ENCODE results near the gene MCEMP1.

The MCEMP1 gene

DNA sequence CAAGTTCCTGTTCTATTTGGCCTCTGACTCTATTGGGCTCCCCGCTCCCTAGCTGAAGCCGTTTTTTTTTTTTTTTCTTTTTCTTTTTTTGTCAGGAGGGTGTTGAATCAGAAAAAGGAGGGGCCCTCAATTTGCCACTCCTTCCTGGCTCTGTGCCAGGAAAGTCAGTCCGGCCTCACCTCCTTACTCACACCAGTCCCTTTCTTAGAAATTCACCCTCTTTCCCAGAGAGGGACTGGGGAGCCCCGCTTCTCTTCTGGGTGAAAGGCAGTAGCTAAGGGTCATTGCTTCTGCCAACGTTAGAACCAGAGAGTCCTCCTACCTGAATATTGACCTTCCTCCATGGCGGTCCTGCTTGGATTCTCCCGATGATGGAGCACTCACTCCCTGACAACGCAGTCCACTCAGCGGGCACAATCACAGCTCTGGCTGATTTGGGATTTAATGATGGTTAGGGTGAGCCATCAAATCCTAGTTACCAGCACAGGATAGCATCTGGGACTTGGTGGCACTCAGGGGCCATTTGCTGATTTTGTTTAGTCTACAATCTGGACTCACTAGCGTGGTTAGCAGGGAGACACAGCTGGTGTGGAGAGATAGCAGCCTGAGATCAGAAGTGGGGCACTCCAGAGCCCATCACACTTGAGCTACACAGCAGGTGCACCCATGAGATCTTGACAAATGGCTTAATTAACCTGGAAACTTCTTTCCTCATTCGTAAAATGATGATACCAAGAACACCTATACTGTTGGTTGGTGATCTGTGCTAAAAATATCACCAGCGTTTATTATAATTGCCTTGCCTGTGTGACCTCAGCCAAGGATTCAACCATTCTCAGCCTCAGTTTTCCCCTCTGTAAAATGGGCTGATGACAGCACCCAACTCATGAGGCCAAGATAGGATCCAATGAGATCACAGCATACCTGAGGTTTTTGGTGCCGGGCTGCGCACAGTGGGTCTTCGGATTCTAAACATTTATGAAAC, 22.8 kb downstream of the MCEMP1 start:
- no peak for TF ChIP-seq ZFX (IDR thresholded peaks at IDR 0.05; ENCODE audit: borderline replicate concordance)
- TF ChIP-seq, protein P1, sequence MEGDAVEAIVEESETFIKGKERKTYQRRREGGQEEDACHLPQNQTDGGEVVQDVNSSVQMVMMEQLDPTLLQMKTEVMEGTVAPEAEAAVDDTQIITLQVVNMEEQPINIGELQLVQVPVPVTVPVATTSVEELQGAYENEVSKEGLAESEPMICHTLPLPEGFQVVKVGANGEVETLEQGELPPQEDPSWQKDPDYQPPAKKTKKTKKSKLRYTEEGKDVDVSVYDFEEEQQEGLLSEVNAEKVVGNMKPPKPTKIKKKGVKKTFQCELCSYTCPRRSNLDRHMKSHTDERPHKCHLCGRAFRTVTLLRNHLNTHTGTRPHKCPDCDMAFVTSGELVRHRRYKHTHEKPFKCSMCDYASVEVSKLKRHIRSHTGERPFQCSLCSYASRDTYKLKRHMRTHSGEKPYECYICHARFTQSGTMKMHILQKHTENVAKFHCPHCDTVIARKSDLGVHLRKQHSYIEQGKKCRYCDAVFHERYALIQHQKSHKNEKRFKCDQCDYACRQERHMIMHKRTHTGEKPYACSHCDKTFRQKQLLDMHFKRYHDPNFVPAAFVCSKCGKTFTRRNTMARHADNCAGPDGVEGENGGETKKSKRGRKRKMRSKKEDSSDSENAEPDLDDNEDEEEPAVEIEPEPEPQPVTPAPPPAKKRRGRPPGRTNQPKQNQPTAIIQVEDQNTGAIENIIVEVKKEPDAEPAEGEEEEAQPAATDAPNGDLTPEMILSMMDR (IDR thresholded peaks at IDR 0.05): no peak
- H3K27ac ChIP-seq: no peak overlapping the region

DNA sequence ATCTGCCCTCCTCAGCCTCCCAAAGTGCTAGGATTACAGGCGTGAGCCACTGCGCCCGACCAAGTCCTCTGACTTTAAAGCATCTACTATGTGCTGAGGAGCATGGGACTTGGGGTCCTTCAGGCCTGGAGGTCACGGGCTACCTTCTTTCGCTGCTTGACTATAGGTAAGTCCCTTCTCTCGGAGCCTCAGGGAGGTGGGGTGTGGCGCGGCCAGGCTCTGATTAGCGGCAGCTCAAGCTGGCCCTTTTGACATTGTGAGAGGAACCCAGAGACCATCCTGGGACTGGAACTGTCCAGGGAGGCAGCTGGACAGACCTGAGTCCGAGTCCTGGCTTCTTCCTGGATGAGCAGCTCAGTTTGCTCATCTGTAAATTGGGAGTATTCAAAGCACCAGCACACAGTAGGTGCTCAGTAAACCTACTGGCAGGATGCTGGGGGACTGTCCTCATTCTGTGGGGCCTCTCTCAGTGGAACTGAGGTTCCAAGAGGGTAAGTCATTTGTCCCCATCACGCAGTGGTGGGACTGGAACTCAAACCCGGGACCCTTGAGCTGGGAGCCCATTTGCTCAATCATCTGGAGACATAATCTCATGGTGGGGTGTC, 24.3 kb downstream of the MCEMP1 start:
- TF ChIP-seq, protein P1 (IDR thresholded peaks at IDR 0.05): no peak
- no peak for TF ChIP-seq ZFX (IDR thresholded peaks at IDR 0.05; ENCODE audit: borderline replicate concordance)
- no peak overlapping the region for H3K27ac ChIP-seq

DNA sequence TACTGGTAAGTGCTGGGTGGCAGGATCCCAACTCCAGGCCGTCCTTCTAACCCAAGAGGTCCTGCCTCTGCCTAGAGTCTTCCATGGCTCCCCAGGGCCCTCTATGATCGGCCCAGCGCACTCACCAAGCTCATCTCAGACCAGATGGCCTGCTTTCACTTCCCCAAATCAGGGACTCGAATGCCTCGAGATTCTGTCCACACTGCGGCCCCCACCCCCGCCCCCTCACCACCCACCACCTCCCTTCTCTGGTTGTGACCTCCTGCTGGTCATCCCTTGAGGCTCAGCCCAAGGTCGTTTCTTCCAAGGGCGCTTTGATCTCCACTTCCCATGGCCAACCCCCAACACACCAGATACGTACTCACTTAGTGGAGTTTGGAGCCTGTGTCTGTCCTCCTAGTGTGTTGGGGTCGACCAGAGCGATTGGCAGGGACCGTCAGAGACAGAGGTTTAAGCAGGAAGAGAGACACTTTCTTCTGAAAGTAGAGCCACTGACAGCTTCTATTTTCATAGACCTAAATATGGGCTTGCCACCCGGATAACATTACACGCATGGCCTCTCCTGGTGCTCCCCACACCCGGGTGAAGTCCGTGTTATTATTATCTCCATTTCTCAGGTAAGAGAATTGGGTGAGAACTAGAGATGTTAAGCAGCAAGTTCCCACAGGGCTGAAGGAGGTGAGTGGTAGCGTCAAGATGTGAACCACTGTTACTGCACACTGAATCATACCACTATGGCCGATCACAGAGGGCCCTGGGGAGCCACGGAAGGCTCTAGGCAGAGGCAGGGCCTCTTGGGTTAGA, 25.0 kb downstream of the MCEMP1 start, which contains the start of gene FCER2:
Gene FCER2, minus strand, starts transcription at position 478 of the 804 bp plus-strand sequence. CDS start 2,371 bp downstream, outside the sequence.
- H3K27ac ChIP-seq: no peak within 1 kb of the TSS
- TF ChIP-seq, protein P1 (IDR thresholded peaks at IDR 0.05): no peak
- TF ChIP-seq ZFX (IDR thresholded peaks at IDR 0.05; ENCODE audit: borderline replicate concordance): no peak

- TF ChIP-seq ZFX (IDR thresholded peaks at IDR 0.05; ENCODE audit: borderline replicate concordance): no peak
- TF ChIP-seq, protein P1 (IDR thresholded peaks at IDR 0.05): no peak
- no peak overlapping the region for H3K27ac ChIP-seq
Measured at GRCh38 chr19:7703332-7703731, 26.4 kb downstream of the MCEMP1 start.

DNA sequence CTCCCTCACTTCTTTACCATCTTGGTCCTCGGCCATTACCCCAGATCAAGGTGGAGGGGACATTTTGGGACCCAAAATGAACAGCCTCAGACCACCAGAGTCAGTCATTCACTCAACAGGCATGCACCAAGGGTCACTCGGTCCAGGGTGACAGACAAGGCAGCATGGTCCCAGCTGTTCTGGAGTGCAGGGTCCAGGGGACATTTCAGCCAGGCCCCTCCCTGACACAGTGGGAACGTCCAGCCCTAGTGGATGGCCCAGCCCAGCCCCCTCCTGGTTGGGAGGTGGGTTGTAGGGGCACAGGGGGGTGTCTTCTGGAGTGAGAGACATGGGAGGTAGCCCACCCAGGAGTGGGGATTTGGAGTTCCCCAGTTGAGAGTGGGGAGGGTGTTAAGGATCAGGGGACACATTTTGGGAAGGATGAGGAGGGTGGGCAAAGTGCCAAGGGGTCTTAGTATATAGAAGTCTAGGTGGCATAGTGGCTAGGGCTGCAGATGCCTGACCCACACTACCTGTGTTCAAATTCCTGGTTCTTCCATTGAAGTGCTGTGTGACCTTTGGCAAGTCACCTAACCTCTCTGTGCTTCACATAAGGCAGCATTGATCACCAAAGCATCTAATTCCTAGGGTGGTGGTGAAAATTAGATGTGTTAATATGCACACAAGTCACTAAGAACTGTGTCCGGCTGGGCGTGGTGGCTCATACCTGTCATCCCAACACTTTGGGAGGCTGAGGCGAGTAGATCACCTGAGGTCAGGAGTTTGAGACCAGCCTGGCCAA, 27.6 kb downstream of the MCEMP1 start:
- H3K27ac ChIP-seq: no peak overlapping the region
- TF ChIP-seq, protein P1 (IDR thresholded peaks at IDR 0.05): no peak
- TF ChIP-seq ZFX (IDR thresholded peaks at IDR 0.05; ENCODE audit: borderline replicate concordance): no peak

DNA sequence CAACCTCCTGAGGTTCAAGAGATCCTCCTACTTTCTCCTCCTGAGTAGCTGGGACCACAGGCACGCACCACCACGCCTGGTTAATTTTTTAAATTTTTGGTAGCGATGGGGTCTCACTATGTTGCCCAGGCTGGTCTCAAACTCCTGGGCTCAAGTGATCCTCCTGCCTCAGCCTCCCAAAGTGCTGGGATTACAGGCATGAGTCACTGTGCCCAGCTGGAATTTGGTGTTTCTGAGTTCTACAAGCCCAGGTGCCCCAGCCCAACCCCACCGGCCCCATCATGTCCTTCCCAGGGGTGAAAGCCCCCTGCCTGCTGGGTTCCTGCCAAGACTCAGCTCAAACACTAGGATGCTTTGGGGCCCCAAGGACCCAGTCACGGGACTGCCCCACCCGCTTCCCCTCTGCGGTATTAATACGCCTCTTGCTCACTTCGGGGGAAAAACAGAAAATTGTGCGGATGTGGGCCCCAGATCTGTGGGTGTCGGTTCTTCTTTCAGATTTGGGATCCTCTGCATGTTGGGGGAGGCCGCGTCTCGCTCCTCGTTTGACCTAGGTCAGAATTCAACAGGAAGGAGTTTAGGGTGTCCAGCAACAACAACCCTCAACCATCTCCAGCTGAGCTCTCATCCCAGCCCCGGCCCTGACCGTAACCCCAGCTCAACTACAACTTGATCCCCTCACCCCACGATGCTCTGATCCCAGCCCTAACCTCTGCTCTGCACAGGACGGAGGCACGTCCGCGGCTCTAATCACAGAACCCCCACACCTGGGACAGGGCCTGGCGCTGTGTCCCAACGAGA, 28.7 kb downstream of the MCEMP1 start:
- H3K27ac ChIP-seq: no peak overlapping the region
- TF ChIP-seq, protein P1 (IDR thresholded peaks at IDR 0.05): no peak
- TF ChIP-seq ZFX (IDR thresholded peaks at IDR 0.05; ENCODE audit: borderline replicate concordance): no peak
